Loucy (cell line): Measurements from ENCODE around the gene MGAT5.

ENCODE experiments used
- H2AFZ ChIP-seq: fragments of 200-600 bp; sonication (generic); 2 replicates; pipeline ENCODE4 v1.6.0; 2016; ENCODE audit warnings: antibody characterized with exemption, mild to moderate bottlenecking, low read length, moderate library complexity
- H3F3A ChIP-seq: fragments of 200-600 bp; 2 replicates; pipeline ENCODE4 v1.6.0; 2016; ENCODE audit warnings: antibody characterized with exemption, low read depth, mild to moderate bottlenecking
- H3K27me3 ChIP-seq: fragments of 200-600 bp; sonication (generic); 2 replicates; pipeline ENCODE4 v1.6.1; 2014; ENCODE audit warnings: low read length, mild to moderate bottlenecking; ENCODE audit not compliant: insufficient read depth, poor library complexity, severe bottlenecking
- H3K36me3 ChIP-seq: fragments of 200-600 bp; sonication (generic); 2 replicates; pipeline ENCODE4 v1.6.1; 2016; ENCODE audit warnings: low read length; ENCODE audit not compliant: insufficient read depth
- H3K4me1 ChIP-seq: fragments of 200-600 bp; sonication (generic); 2 replicates; pipeline ENCODE4 v1.5.1; 2014; ENCODE audit warnings: low read length, mild to moderate bottlenecking; ENCODE audit not compliant: insufficient read depth, poor library complexity, severe bottlenecking
- H3K4me2 ChIP-seq: fragments of 200-600 bp; sonication (generic); 2 replicates; pipeline ENCODE4 v1.6.0; 2014; ENCODE audit warnings: antibody characterized with exemption, low read length, low read depth, mild to moderate bottlenecking; ENCODE audit not compliant: poor library complexity, severe bottlenecking
- H3K4me3 ChIP-seq: fragments of 200-600 bp; sonication (generic); 2 replicates; pipeline ENCODE4 v1.5.1; 2014; ENCODE audit warnings: low read length, mild to moderate bottlenecking, mixed read lengths; ENCODE audit not compliant: poor library complexity, severe bottlenecking
- H3K79me2 ChIP-seq: fragments of 200-600 bp; sonication (generic); 2 replicates; pipeline ENCODE4 v1.6.1; 2014; ENCODE audit warnings: low read length; ENCODE audit not compliant: insufficient read depth
- H3K9ac ChIP-seq: fragments of 200-600 bp; sonication (generic); 2 replicates; pipeline ENCODE4 v1.6.0; 2014; ENCODE audit warnings: mild to moderate bottlenecking, low read depth, low read length, moderate library complexity; ENCODE audit not compliant: poor library complexity, severe bottlenecking
- H3K9me2 ChIP-seq: fragments of 200-600 bp; sonication (generic); replicated peaks from 2 replicates; pipeline ENCODE4 v1.6.1; 2016; ENCODE audit warnings: low read depth, low read length, mixed read lengths
- H3K9me3 ChIP-seq: fragments of 200-600 bp; sonication (generic); 2 replicates; pipeline ENCODE4 v1.6.1; 2014; ENCODE audit warnings: mild to moderate bottlenecking, antibody characterized with exemption, low read length, low read depth; ENCODE audit not compliant: insufficient read depth
- H4K20me1 ChIP-seq: fragments of 200-600 bp; sonication (generic); 2 replicates; pipeline ENCODE4 v1.6.0; 2014; ENCODE audit warnings: antibody characterized with exemption, low read length, mild to moderate bottlenecking; ENCODE audit not compliant: insufficient read depth, poor library complexity, severe bottlenecking
- CTCF ChIP-seq: fragments of 200-600 bp; sonication (generic); conservative IDR thresholded peaks from 2 replicates; pipeline ENCODE4 v1.5.1; 2014; ENCODE audit warnings: mild to moderate bottlenecking, antibody characterized with exemption, low read length
- EZH2phosphoT487 ChIP-seq: fragments of 200-600 bp; IDR thresholded peaks from 2 replicates; pipeline ENCODE4 v1.6.1; 2018; ENCODE audit warnings: antibody characterized with exemption, mild to moderate bottlenecking, moderate library complexity, borderline replicate concordance

Gene MGAT5

DNA sequence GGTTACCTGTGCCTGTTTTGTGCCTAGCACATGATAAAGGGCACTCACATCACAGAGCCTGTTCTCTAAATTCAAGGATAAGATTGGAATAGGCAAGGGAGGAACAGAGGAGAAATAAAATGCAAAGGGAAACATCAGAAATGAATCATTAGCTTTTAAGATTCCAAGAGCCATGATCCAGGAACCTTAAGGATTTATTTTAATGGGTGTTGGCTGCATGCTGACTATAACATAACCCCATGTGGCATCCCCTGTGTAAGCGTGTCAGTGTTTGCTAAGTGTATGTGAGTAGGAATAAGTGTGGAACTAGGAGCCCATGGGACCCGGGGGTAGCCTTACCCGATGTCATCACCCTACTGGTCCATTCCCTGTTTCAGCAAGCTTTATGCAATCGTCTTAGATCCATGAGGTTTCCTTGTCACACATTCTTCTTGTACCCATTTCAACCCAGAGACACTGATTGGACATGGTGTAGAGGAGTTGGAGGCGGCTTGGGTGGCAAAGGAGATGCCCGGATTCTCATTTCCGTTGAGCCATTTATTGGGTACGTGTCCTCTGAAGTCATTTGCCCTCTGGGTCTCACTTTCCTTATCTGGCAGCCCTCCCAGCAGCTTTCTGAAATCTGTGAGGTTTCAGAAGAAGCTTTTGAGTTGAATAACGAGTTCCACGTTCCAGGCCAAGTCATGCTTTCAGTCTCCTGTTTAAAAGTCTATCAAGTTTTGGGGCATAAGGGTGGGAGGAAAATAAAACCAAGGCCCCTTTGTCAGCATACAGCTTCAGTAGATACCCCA, 117.0 kb downstream of the MGAT5 start:
- TF ChIP-seq CTCF (no peak), EZH2phosphoT487 (no peak)
- H3K4me1 ChIP-seq = peaks cover 26% of the 10 kb centered on the region
- no peaks in the 10 kb centered on the region for H3K9me3 ChIP-seq
- H3K9ac ChIP-seq = no peak overlapping the region
- H3K4me2 ChIP-seq = no peak overlapping the region
- no peaks in the 10 kb centered on the region for H3K79me2 ChIP-seq
- H3K27me3 ChIP-seq = no peaks in the 10 kb centered on the region
- H3K36me3 ChIP-seq = peaks cover 13% of the 10 kb centered on the region; the same call in 1 of the 2 replicates
- no peaks in the 10 kb centered on the region for H3F3A ChIP-seq
- no peaks in the 10 kb centered on the region for H3K9me2 ChIP-seq
- no peak overlapping the region for H2AFZ ChIP-seq
- no peaks in the 10 kb centered on the region for H4K20me1 ChIP-seq
- H3K4me3 ChIP-seq = no peak overlapping the region

GRCh38 chr2:134372141-134372540, 118.3 kb downstream of the MGAT5 start:
- no peak overlapping the region for H3K4me2 ChIP-seq
- H3K9me3 ChIP-seq = no peaks in the 10 kb centered on the region
- H3K4me1 ChIP-seq = peaks cover 21% of the 10 kb centered on the region
- H3F3A ChIP-seq = no peaks in the 10 kb centered on the region
- TF ChIP-seq CTCF (no peak), EZH2phosphoT487 (no peak)
- H3K27me3 ChIP-seq = no peaks in the 10 kb centered on the region
- H3K9me2 ChIP-seq = no peaks in the 10 kb centered on the region
- no peak overlapping the region for H2AFZ ChIP-seq
- H3K4me3 ChIP-seq = no peak overlapping the region
- peaks cover 14% of the 10 kb centered on the region; the same call in 1 of the 2 replicates for H3K36me3 ChIP-seq
- no peaks in the 10 kb centered on the region for H4K20me1 ChIP-seq
- no peak overlapping the region for H3K9ac ChIP-seq
- no peaks in the 10 kb centered on the region for H3K79me2 ChIP-seq

- peaks cover 14% of the 10 kb centered on the region; the same call in 1 of the 2 replicates for H3K36me3 ChIP-seq
Observed at GRCh38 chr2:134372611-134373131, 118.8 kb downstream of the MGAT5 start.

More at GRCh38 chr2:134372611-134373131, 118.8 kb downstream of the MGAT5 start:
- no peaks in the 10 kb centered on the region for H3K27me3 ChIP-seq
- peaks cover 16% of the 10 kb centered on the region for H3K4me1 ChIP-seq
- TF ChIP-seq EZH2phosphoT487 (no peak), CTCF (no peak)
- H3K4me2 ChIP-seq = no peak overlapping the region
- no peaks in the 10 kb centered on the region for H4K20me1 ChIP-seq
- H2AFZ ChIP-seq = no peak overlapping the region
- no peaks in the 10 kb centered on the region for H3K9me2 ChIP-seq
- H3K4me3 ChIP-seq = no peak overlapping the region
- no peaks in the 10 kb centered on the region for H3K79me2 ChIP-seq
- H3F3A ChIP-seq = no peaks in the 10 kb centered on the region
- H3K9ac ChIP-seq = no peak overlapping the region
- no peaks in the 10 kb centered on the region for H3K9me3 ChIP-seq
